GM21723 (cell line): ENCODE results near the gene DDX49.

Experiments used
- ATAC-seq: cut with Tn5 transposase; IDR thresholded peaks from one replicate; pipeline ENCODE4 v1.9.1; 2021; ENCODE audit warnings: mild to moderate bottlenecking, moderate library complexity; ENCODE audit not compliant: unreplicated experiment

Gene DDX49

GRCh38 chr19:18967358-18968146 lies 48.0 kb downstream of the DDX49 start:
- ATAC-seq, result no peak

GRCh38 chr19:18969931-18970659 lies 50.6 kb downstream of the DDX49 start:
- ATAC-seq, result no peak

GRCh38 chr19:18972301-18972811 lies 52.8 kb downstream of the DDX49 start:
- no peak for ATAC-seq

- no peak for ATAC-seq
Observed at GRCh38 chr19:18972851-18973250, 53.3 kb downstream of the DDX49 start.

GRCh38 chr19:18975011-18975410 lies 55.5 kb downstream of the DDX49 start:
- no peak for ATAC-seq

GRCh38 chr19:18975869-18976268 lies 56.4 kb downstream of the DDX49 start:
- no peak for ATAC-seq
